H9 (cell line): ENCODE results near the gene ZFR2. TPM values are rescaled to one million over a fixed set of nuclear protein-coding genes. Genes with fewer than 3 reads are reported as not detected.
A peak's percentile ranks its signal among the peaks of the same experiment; 100 is the strongest.

Experiments
- DNase-seq: peaks from one replicate; pipeline ENCODE4 v3.0.0-alpha.2; 2017
- H2AFZ ChIP-seq: one replicate; pipeline ENCODE4 v1.6.1; 2013; ENCODE audit warnings: mild to moderate bottlenecking, low read length, control low read depth, moderate library complexity
- H2AK5ac ChIP-seq: 2 replicates; pipeline ENCODE4 v1.6.1; 2013; ENCODE audit warnings: low read length, control low read depth, mixed read lengths; ENCODE audit not compliant: insufficient read length
- H2BK120ac ChIP-seq: one replicate; pipeline ENCODE4 v1.6.1; 2013; ENCODE audit warnings: low read depth, mild to moderate bottlenecking, low read length, control low read depth, inconsistent platforms; ENCODE audit not compliant: poor library complexity, severe bottlenecking
- H2BK12ac ChIP-seq: 2 replicates; pipeline ENCODE4 v1.6.1; 2013; ENCODE audit warnings: low read length, control low read depth, mixed read lengths, low read depth; ENCODE audit not compliant: insufficient read length
- H2BK15ac ChIP-seq: 2 replicates; pipeline ENCODE4 v1.6.1; 2013; ENCODE audit warnings: low read depth, low read length, control low read depth
- H2BK20ac ChIP-seq: one replicate; pipeline ENCODE4 v1.6.1; 2013; ENCODE audit warnings: low read depth, mild to moderate bottlenecking, low read length, control low read depth, inconsistent platforms; ENCODE audit not compliant: poor library complexity, severe bottlenecking
- H2BK5ac ChIP-seq: 2 replicates; pipeline ENCODE4 v1.6.1; 2013; ENCODE audit warnings: low read length, control low read depth, mixed read lengths; ENCODE audit not compliant: insufficient read length
- H3K14ac ChIP-seq: 2 replicates; pipeline ENCODE4 v1.6.1; 2013; ENCODE audit warnings: low read length, control low read depth; ENCODE audit not compliant: insufficient read depth
- H3K18ac ChIP-seq: 2 replicates; pipeline ENCODE4 v1.6.1; 2013; ENCODE audit warnings: low read depth, mild to moderate bottlenecking, mixed read lengths, low read length, control low read depth; ENCODE audit not compliant: insufficient read length
- H3K23ac ChIP-seq: 2 replicates; pipeline ENCODE4 v1.6.1; 2013; ENCODE audit warnings: low read length, control low read depth, mixed read lengths, low read depth; ENCODE audit not compliant: insufficient read length
- H3K23me2 ChIP-seq: 2 replicates; pipeline ENCODE4 v1.6.1; 2013; ENCODE audit warnings: low read depth, mild to moderate bottlenecking, mixed read lengths, low read length, control low read depth; ENCODE audit not compliant: insufficient read length, poor library complexity, severe bottlenecking
- H3K27ac ChIP-seq: 2 replicates; pipeline ENCODE4 v1.5.1; 2013; ENCODE audit warnings: low read length, control low read depth, mixed read lengths, low read depth; ENCODE audit not compliant: insufficient read length
- H3K27me3 ChIP-seq: 2 replicates; pipeline ENCODE4 v1.6.1; 2013; ENCODE audit warnings: low read length, control low read depth, inconsistent platforms; ENCODE audit not compliant: insufficient read depth
- H3K4ac ChIP-seq: 2 replicates; pipeline ENCODE4 v1.6.1; 2013; ENCODE audit warnings: low read depth, mild to moderate bottlenecking, control low read depth, inconsistent platforms, low read length, moderate library complexity
- H3K4me1 ChIP-seq: 2 replicates; pipeline ENCODE4 v1.6.1; 2013; ENCODE audit warnings: low read length, control low read depth, inconsistent platforms; ENCODE audit not compliant: insufficient read depth
- H3K4me2 ChIP-seq: 2 replicates; pipeline ENCODE4 v1.6.1; 2013; ENCODE audit warnings: low read length, control low read depth, mixed read lengths; ENCODE audit not compliant: insufficient read length, insufficient read depth
- H3K56ac ChIP-seq: 2 replicates; pipeline ENCODE4 v1.6.1; 2013; ENCODE audit warnings: low read depth, mild to moderate bottlenecking, mixed read lengths, low read length, control low read depth; ENCODE audit not compliant: insufficient read length
- H3K79me1 ChIP-seq: 2 replicates; pipeline ENCODE4 v1.6.1; 2013; ENCODE audit warnings: low read depth, mild to moderate bottlenecking, moderate library complexity, low read length, control low read depth, inconsistent platforms; ENCODE audit not compliant: insufficient read depth, poor library complexity, severe bottlenecking
- H3K79me2 ChIP-seq: 2 replicates; pipeline ENCODE4 v1.6.1; 2013; ENCODE audit warnings: low read length, control low read depth, inconsistent platforms; ENCODE audit not compliant: insufficient read depth
- H3K9ac ChIP-seq: 2 replicates; pipeline ENCODE4 v1.6.1; 2013; ENCODE audit warnings: low read length, control low read depth, mixed read lengths; ENCODE audit not compliant: insufficient read length; ENCODE audit errors: extremely low read depth
- H3K9me3 ChIP-seq: one replicate; pipeline ENCODE4 v1.6.1; 2013; ENCODE audit warnings: low read depth, low read length, inconsistent platforms; ENCODE audit not compliant: control insufficient read depth
- H3T11ph ChIP-seq: one replicate; pipeline ENCODE4 v1.6.1; 2013; ENCODE audit warnings: mild to moderate bottlenecking, low read length, control low read depth, inconsistent platforms
- H4K20me1 ChIP-seq: one replicate; pipeline ENCODE4 v1.6.1; 2013; ENCODE audit not compliant: control insufficient read depth, insufficient read length, insufficient read depth
- H4K5ac ChIP-seq: 2 replicates; pipeline ENCODE4 v1.6.1; 2013; ENCODE audit warnings: low read depth, mild to moderate bottlenecking, mixed read lengths, low read length, control low read depth; ENCODE audit not compliant: insufficient read length
- H4K8ac ChIP-seq: replicated peaks from 2 replicates; pipeline ENCODE4 v1.6.1; 2013; ENCODE audit warnings: low read length, control low read depth, mixed read lengths, low read depth; ENCODE audit not compliant: insufficient read length
- H4K91ac ChIP-seq: 2 replicates; pipeline ENCODE4 v1.6.1; 2013; ENCODE audit warnings: low read depth, mild to moderate bottlenecking, moderate library complexity, mixed read lengths, low read length, control low read depth; ENCODE audit not compliant: insufficient read length
- H3K27ac Mint-ChIP-seq, 3 experiments: 2 replicates in 2 of 3; 3 replicates in 1 of 3; pipeline ENCODE4 v1.8.0; 2020 to 2021; ENCODE audit warnings: mixed read lengths in 3 of 3, mild to moderate bottlenecking in 1 of 3, moderate library complexity in 1 of 3
- H3K27me3 Mint-ChIP-seq: 2 replicates; pipeline ENCODE4 v1.8.0; 2021; ENCODE audit warnings: low read depth, mild to moderate bottlenecking, moderate library complexity, mixed read lengths
- H3K36me3 Mint-ChIP-seq, 3 experiments: 2 replicates in 2 of 3; 3 replicates in 1 of 3; pipeline ENCODE4 v1.8.0; 2020 to 2021; ENCODE audit warnings: low read depth in 3 of 3, mixed read lengths in 3 of 3; ENCODE audit not compliant: insufficient read depth in 1 of 3
- H3K4me1 Mint-ChIP-seq, 2 experiments: 2 replicates each; pipeline ENCODE4 v1.8.0; 2020; ENCODE audit warnings: mixed read lengths in 2 of 2
- H3K4me3 Mint-ChIP-seq, 2 experiments: 2 replicates in 1 of 2; 3 replicates in 1 of 2; pipeline ENCODE4 v1.8.0; 2020 to 2021; ENCODE audit warnings: mild to moderate bottlenecking in 2 of 2, mixed read lengths in 2 of 2, moderate library complexity in 1 of 2
- H3K9me3 Mint-ChIP-seq, 2 experiments: 2 replicates in 1 of 2; 3 replicates in 1 of 2; pipeline ENCODE4 v1.8.0; 2020; ENCODE audit warnings: mild to moderate bottlenecking in 2 of 2, mixed read lengths in 2 of 2, moderate library complexity in 1 of 2
- WGBS: extraction: QIAGEN DNeasy Blood & Tissue Kit; methylation state at CpG from one replicate; pipeline ENCODE4 v1.1.7; 2013; ENCODE audit warnings: missing lambda C conversion rate, low lambda C conversion rate, mixed read lengths; ENCODE audit not compliant: insufficient read length; ENCODE audit errors: extremely low coverage; 5-methylcytosine and 5-hydroxymethylcytosine counted together
- total RNA-seq: library from RNA; stranded (reverse); gene quantifications from 2 replicates; pipeline ENCODE4 v1.2.1, GENCODE V29; 2021
- TF ChIP-seq, protein P1 (sequence below): fragments of 200-600 bp; sonication (generic); conservative IDR thresholded peaks from 3 replicates; pipeline ENCODE4 v1.8.0; 2021; ENCODE audit warnings: antibody characterized with exemption, mild to moderate bottlenecking

The ZFR2 gene
- total RNA-seq, 1 experiment from 2014 or later: 18.3 TPM

DNA sequence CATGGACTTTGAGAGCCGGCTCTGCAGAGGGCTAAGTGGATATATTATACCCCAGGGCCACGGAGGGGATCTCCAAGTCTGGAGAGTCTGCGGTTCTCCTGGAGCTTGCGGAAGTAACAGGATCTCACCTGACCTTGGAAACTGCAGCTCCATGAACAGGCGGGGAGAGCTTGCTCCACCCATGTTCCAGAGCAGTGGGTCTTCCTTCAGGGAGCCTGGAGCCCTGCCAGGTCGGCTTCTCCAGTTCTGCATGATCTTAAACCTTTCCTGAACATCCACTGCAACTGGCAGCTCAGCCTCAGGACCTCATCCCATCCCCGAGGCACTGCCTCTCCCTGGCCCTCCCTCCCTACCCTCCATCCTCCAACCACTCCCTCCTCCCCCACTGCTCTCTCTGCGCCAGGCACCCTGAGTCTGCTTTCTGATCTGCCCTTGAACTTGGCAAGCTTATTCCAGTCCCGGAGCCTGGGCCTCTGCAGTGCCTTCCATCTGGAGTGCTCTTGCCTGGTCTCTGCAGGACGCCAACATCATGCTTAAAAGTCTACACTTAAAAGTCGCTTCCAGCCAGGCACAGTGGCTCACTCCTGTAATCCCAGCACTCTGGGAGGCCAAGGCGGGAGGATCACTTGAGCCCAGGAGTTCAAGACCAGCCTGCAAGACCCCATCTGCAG, 24.8 kb upstream of the ZFR2 start:
- peaks cover 7% of the 10 kb centered on the region for H3K9me3 ChIP-seq
- H3K27ac ChIP-seq: no peak overlapping the region
- no peaks in the 10 kb centered on the region for H3K79me1 ChIP-seq
- H3K27me3 Mint-ChIP-seq: no peaks in the 10 kb centered on the region
- H3K4me3 Mint-ChIP-seq: no peak overlapping the region
- H3K27me3 ChIP-seq: no peaks in the 10 kb centered on the region
- H3K4me1 Mint-ChIP-seq: no peaks in the 10 kb centered on the region
- H2AFZ ChIP-seq: no peak overlapping the region
- H3K36me3 Mint-ChIP-seq: peaks cover 10 to 24% (median 14%) of the 10 kb centered on the region in 3 experiments
- no peak overlapping the region for H4K8ac ChIP-seq
- H3K27ac Mint-ChIP-seq: peak overlapping the region in 1 of 3 experiments; percentile 72; a peak in 1 of 7 replicates
- no peak overlapping the region for H3K9ac ChIP-seq
- no peak overlapping the region for H2BK20ac ChIP-seq
- no peak overlapping the region for H3K14ac ChIP-seq
- H3K9me3 Mint-ChIP-seq: peaks cover 5 to 6% of the 10 kb centered on the region in 2 experiments
- no peak overlapping the region for H3K56ac ChIP-seq
- H2BK5ac ChIP-seq: no peak overlapping the region
- DNase-seq: no peak
- no peak overlapping the region for H3K23ac ChIP-seq
- no CpG with 5 or more reads among the region's 12 CpGs for WGBS
- TF ChIP-seq, protein P1, sequence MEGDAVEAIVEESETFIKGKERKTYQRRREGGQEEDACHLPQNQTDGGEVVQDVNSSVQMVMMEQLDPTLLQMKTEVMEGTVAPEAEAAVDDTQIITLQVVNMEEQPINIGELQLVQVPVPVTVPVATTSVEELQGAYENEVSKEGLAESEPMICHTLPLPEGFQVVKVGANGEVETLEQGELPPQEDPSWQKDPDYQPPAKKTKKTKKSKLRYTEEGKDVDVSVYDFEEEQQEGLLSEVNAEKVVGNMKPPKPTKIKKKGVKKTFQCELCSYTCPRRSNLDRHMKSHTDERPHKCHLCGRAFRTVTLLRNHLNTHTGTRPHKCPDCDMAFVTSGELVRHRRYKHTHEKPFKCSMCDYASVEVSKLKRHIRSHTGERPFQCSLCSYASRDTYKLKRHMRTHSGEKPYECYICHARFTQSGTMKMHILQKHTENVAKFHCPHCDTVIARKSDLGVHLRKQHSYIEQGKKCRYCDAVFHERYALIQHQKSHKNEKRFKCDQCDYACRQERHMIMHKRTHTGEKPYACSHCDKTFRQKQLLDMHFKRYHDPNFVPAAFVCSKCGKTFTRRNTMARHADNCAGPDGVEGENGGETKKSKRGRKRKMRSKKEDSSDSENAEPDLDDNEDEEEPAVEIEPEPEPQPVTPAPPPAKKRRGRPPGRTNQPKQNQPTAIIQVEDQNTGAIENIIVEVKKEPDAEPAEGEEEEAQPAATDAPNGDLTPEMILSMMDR: no peak
- no peaks in the 10 kb centered on the region for H4K20me1 ChIP-seq
- no peak overlapping the region for H4K5ac ChIP-seq
- no peak overlapping the region for H4K91ac ChIP-seq
- H3K4me2 ChIP-seq: no peak overlapping the region
- H2AK5ac ChIP-seq: no peak overlapping the region
- no peak overlapping the region for H3K18ac ChIP-seq
- no peak overlapping the region for H2BK12ac ChIP-seq
- H3K4me1 ChIP-seq: no peaks in the 10 kb centered on the region
- H3T11ph ChIP-seq: no peak overlapping the region
- H2BK15ac ChIP-seq: no peak overlapping the region
- H3K23me2 ChIP-seq: peaks cover 3% of the 10 kb centered on the region
- no peak overlapping the region for H3K4ac ChIP-seq
- no peaks in the 10 kb centered on the region for H3K79me2 ChIP-seq
- H2BK120ac ChIP-seq: no peak overlapping the region
